Measurements from ENCODE around the gene RARB.

Gene RARB

DNA sequence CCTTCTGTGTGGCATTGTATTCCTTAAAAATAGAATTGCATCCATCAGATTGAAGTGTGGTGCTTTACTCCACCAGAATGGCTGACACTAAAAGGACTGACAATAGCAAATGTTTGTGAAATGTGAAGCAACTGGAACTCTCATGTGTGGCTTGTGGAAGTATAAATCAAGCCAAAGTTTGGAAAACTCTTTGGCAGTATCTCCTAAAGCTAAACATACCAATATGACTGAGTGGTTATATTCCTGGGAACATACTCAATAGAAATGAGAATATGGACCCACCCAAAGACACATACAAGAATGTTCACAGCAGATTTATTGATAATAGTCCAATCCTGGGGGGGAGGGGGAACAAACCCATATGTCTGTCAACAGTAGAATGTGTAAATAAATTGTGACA, 87.1 kb downstream of the RARB start:
- Histone ChIP-seq H4K20me1 (ENCODE audit: insufficient read depth, low read length) (no peaks in the 10 kb centered on the region), H3K4me2 (ENCODE audit: low read length) (no peak overlapping the region), H3K27ac (ENCODE audit: low read length) (no peak overlapping the region), H3K27me3 (ENCODE audit: low read depth, low read length) (peaks cover 4% of the 10 kb centered on the region; the same call in 1 of the 2 replicates), H3K9me3 (ENCODE audit: insufficient read depth, low read length) (no peaks in the 10 kb centered on the region), H3K9ac (ENCODE audit: low read length) (no peak overlapping the region), H2AFZ (ENCODE audit: low read depth, low read length) (no peak overlapping the region), H3K4me1 (ENCODE audit: low read length) (peaks cover 8% of the 10 kb centered on the region), H3K36me3 (replicated peaks; ENCODE audit: low read depth, low read length) (no peaks in the 10 kb centered on the region), H3K79me2 (ENCODE audit: low read length) (no peaks in the 10 kb centered on the region), H3K4me3 (ENCODE audit: low read length) (no peak overlapping the region)
- TF ChIP-seq, protein P1, sequence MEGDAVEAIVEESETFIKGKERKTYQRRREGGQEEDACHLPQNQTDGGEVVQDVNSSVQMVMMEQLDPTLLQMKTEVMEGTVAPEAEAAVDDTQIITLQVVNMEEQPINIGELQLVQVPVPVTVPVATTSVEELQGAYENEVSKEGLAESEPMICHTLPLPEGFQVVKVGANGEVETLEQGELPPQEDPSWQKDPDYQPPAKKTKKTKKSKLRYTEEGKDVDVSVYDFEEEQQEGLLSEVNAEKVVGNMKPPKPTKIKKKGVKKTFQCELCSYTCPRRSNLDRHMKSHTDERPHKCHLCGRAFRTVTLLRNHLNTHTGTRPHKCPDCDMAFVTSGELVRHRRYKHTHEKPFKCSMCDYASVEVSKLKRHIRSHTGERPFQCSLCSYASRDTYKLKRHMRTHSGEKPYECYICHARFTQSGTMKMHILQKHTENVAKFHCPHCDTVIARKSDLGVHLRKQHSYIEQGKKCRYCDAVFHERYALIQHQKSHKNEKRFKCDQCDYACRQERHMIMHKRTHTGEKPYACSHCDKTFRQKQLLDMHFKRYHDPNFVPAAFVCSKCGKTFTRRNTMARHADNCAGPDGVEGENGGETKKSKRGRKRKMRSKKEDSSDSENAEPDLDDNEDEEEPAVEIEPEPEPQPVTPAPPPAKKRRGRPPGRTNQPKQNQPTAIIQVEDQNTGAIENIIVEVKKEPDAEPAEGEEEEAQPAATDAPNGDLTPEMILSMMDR (IDR thresholded peaks at IDR 0.05; ENCODE audit: low read depth, low read length): no peak
- no peak for TF ChIP-seq EZH2phosphoT487 (IDR thresholded peaks at IDR 0.05; ENCODE audit: low read depth)

DNA sequence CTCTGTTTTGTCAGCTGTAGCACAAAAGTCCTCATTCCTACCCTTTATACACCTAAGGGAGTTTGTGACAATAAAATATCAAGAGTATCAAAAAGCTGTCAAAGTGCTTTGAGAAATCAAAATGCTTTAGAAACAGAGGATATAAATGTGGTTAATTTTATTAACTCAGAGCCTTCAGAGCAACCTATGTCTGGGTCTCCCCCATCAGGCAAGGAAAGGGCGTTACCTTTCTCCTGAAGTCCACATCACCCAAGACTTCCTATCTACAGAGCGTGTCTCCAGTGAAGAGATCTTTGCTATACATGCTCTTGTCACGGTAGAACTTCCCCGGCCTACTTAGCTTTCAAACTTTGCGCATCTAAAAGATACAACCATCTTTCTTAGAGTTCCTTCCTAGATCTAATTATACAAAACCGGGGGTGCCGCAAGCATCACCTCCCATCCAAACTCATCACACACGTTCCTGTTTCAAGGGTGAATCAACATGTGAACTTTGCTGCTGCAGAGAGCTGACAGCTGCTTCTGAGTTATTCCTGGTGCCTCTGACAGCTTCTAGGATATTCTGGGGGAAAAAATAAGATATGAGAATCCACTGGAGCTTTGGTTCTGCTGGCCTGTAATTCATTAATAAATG, 93.0 kb downstream of the RARB start:
- Histone ChIP-seq H3K27ac (ENCODE audit: low read length) (no peak overlapping the region), H3K9me3 (ENCODE audit: insufficient read depth, low read length) (no peaks in the 10 kb centered on the region), H3K27me3 (ENCODE audit: low read depth, low read length) (peaks cover 6% of the 10 kb centered on the region; the same call in 1 of the 2 replicates), H3K36me3 (replicated peaks; ENCODE audit: low read depth, low read length) (no peaks in the 10 kb centered on the region), H4K20me1 (ENCODE audit: insufficient read depth, low read length) (no peaks in the 10 kb centered on the region), H3K4me1 (ENCODE audit: low read length) (no peaks in the 10 kb centered on the region), H3K9ac (ENCODE audit: low read length) (no peak overlapping the region), H3K4me3 (ENCODE audit: low read length) (no peak overlapping the region), H3K79me2 (ENCODE audit: low read length) (no peaks in the 10 kb centered on the region), H2AFZ (ENCODE audit: low read depth, low read length) (no peak overlapping the region), H3K4me2 (ENCODE audit: low read length) (no peak overlapping the region)
- no peak for TF ChIP-seq EZH2phosphoT487 (IDR thresholded peaks at IDR 0.05; ENCODE audit: low read depth)
- TF ChIP-seq, protein P1 (IDR thresholded peaks at IDR 0.05; ENCODE audit: low read depth, low read length): no peak

DNA sequence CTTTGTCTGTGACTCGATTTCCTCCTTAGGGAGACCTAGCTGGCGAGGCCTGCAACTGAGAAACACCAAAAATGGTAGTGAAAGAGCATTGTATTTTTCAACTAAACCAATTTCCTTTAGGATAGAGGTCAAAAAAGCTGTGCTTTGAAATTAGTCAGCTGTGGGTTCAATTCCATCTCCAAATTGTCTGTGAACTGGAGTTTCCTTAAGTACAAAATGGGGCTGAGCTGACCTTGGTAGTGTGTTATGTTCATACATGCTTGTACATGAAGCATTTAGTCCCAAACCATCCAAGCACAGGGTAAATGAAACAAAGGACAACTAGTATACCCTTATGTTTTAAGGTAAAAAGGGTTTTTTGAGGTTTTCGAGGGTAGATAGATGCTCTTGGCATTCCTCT, 99.3 kb downstream of the RARB start:
- no peak for TF ChIP-seq EZH2phosphoT487 (IDR thresholded peaks at IDR 0.05; ENCODE audit: low read depth)
- TF ChIP-seq, protein P1 (IDR thresholded peaks at IDR 0.05; ENCODE audit: low read depth, low read length): no peak
- no peaks in the 10 kb centered on the region for H3K36me3 ChIP-seq (replicated peaks; ENCODE audit: low read depth, low read length)
- H2AFZ ChIP-seq (ENCODE audit: low read depth, low read length): no peak overlapping the region
- H3K9ac ChIP-seq (ENCODE audit: low read length): no peak overlapping the region
- H3K4me3 ChIP-seq (ENCODE audit: low read length): no peak overlapping the region
- no peaks in the 10 kb centered on the region for H3K79me2 ChIP-seq (ENCODE audit: low read length)
- H3K4me2 ChIP-seq (ENCODE audit: low read length): no peak overlapping the region
- no peak overlapping the region for H3K27ac ChIP-seq (ENCODE audit: low read length)
- H4K20me1 ChIP-seq (ENCODE audit: insufficient read depth, low read length): no peaks in the 10 kb centered on the region
- no peaks in the 10 kb centered on the region for H3K4me1 ChIP-seq (ENCODE audit: low read length)
- H3K9me3 ChIP-seq (ENCODE audit: insufficient read depth, low read length): no peaks in the 10 kb centered on the region
- no peaks in the 10 kb centered on the region for H3K27me3 ChIP-seq (ENCODE audit: low read depth, low read length)

- Histone ChIP-seq H3K4me3 (ENCODE audit: low read length) (no peak overlapping the region), H3K9ac (ENCODE audit: low read length) (no peak overlapping the region), H3K4me1 (ENCODE audit: low read length) (no peaks in the 10 kb centered on the region), H3K4me2 (ENCODE audit: low read length) (no peak overlapping the region), H3K27me3 (ENCODE audit: low read depth, low read length) (no peaks in the 10 kb centered on the region), H4K20me1 (ENCODE audit: insufficient read depth, low read length) (no peaks in the 10 kb centered on the region), H3K79me2 (ENCODE audit: low read length) (no peaks in the 10 kb centered on the region), H3K27ac (ENCODE audit: low read length) (no peak overlapping the region), H2AFZ (ENCODE audit: low read depth, low read length) (no peak overlapping the region), H3K36me3 (replicated peaks; ENCODE audit: low read depth, low read length) (no peaks in the 10 kb centered on the region), H3K9me3 (ENCODE audit: insufficient read depth, low read length) (no peaks in the 10 kb centered on the region)
- TF ChIP-seq, protein P1 (IDR thresholded peaks at IDR 0.05; ENCODE audit: low read depth, low read length): no peak
- no peak for TF ChIP-seq EZH2phosphoT487 (IDR thresholded peaks at IDR 0.05; ENCODE audit: low read depth)
Measured at GRCh38 chr3:25527801-25528200, 99.7 kb downstream of the RARB start.
